ENCODE measurements around the gene CA9. TPM values are rescaled to one million over a fixed set of nuclear protein-coding genes. Genes with fewer than 3 reads are reported as not detected.

Gene CA9
- total RNA-seq, 1 experiment from 2014 or later, result 8.5 TPM

DNA sequence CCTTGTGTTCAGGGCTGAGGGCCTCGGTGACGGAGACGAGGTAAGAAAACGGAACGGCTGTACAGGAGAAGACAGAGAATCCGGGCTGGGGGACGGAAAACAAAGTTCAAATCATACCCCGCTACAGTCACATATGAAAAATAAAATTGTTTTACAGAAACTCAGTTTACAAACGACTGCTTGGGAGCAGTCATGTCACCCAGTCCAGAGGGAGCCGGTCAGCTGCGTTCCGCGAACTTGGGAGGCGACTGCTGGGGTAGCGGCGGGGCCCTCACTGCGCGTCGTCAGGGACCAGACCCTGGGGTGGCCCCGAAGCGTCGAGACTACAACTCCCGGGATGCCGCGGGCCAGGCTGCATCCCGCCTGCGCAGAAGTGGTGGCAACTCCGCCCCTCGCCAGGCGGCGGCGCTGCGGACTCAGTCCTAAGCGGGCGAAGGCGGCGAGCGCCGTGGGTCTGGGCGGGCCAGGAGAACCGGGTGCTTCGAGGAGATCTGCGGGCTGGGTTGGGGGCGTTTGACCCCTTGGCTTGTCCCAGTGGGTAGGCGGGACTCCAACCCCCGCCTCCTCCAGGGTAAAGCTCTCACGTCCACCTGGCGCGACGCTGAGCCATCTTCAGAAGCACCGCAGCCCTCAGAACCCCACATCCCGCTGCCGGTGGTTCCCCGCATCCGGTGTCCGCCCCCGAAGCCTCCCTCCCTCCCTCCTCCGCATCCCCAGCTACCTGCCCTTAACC is 27.0 kb upstream of the CA9 start (continued):
- TF ChIP-seq, protein P1, sequence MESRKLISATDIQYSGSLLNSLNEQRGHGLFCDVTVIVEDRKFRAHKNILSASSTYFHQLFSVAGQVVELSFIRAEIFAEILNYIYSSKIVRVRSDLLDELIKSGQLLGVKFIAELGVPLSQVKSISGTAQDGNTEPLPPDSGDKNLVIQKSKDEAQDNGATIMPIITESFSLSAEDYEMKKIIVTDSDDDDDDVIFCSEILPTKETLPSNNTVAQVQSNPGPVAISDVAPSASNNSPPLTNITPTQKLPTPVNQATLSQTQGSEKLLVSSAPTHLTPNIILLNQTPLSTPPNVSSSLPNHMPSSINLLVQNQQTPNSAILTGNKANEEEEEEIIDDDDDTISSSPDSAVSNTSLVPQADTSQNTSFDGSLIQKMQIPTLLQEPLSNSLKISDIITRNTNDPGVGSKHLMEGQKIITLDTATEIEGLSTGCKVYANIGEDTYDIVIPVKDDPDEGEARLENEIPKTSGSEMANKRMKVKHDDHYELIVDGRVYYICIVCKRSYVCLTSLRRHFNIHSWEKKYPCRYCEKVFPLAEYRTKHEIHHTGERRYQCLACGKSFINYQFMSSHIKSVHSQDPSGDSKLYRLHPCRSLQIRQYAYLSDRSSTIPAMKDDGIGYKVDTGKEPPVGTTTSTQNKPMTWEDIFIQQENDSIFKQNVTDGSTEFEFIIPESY (IDR thresholded peaks at IDR 0.05; ENCODE audit: extremely low read depth, insufficient replicate concordance, low read length), result no peak

DNA sequence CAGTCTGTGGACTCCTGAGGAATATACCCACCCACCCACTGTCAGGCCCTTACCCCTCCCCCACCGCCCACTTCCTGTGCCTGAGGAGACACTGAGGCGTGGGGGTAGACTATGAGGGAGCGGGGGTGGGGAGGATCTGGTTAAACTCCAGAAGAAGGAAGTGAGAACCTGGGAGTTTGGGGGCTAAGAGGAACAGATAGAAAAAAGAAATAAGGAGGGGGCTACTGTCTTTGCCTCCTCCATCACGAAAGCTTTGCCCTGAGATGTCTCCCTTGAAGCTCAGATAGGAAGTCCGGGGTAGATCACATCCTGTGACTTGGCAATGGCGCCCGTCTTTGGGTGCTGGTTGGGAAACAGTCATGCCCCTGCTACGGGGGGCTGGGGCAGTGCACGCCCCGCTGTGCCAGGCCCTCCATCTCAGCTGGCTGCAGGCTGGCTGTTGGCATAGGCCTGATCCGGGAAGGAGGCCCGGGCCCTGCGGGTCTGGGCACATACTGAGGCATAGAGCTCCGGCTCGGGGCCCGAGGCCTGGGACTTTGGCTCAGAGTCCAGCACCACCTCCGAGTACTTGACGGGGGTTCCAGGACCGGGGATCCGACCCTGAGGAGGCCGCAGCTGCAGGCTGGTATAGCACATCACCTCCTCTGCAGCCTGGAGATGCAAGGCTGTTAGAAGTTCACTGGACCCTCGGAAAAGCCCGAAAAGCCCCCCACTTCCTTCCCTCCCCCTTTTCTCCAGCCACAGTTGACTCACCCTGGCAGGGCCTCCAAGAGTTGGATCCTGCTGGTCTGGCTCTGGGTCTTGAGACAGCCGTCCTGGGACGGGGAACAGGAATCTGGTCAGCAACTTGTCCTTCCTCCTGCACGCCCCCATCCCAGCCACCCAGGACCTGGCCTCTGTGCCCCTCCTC is 24.0 kb upstream of the CA9 start:
- Histone ChIP-seq H3K9me3 (ENCODE audit: control insufficient read depth in 1 of 2, insufficient read depth in 1 of 2, low read depth in 1 of 2, low read length in 2 of 2) (no peaks in the 10 kb centered on the region), H3K9me2 (ENCODE audit: insufficient read depth) (no peaks in the 10 kb centered on the region), H3K4me2 (ENCODE audit: low read length) (no peak overlapping the region), H3K27me3 (ENCODE audit: insufficient read depth, low read length) (no peaks in the 10 kb centered on the region), H3K36me3 (ENCODE audit: control insufficient read depth in 1 of 2, insufficient read depth in 2 of 2, low read length in 2 of 2) (no peaks in the 10 kb centered on the region), H3K9ac (ENCODE audit: low read length) (no peak overlapping the region), H3K79me2 (ENCODE audit: insufficient read depth, low read length) (no peaks in the 10 kb centered on the region), H3K4me3 (replicated peaks in 1 of 2; ENCODE audit: low read depth in 1 of 2, low read length in 2 of 2) (no peak overlapping the region), H3K4me1 (ENCODE audit: control insufficient read depth in 1 of 2, insufficient read depth in 2 of 2, low read length in 2 of 2) (peaks cover 6 to 29% of the 10 kb centered on the region in 2 experiments; a peak in 3 of 4 replicates), H4K20me1 (ENCODE audit: insufficient read depth) (no peaks in the 10 kb centered on the region), H2AFZ (ENCODE audit: low read depth, low read length, poor library complexity, severe bottlenecking) (no peak overlapping the region), H3K27ac (ENCODE audit: low read depth, low read length) (no peak overlapping the region)
- RAD21 ChIA-PET (ENCODE audit: low non-redundant PET in 1 of 2, low total read pairs in 2 of 2, uncharacterized antibody in 2 of 2, unreplicated experiment in 2 of 2), result no interaction called here
- POLR2A ChIA-PET, result no interaction called here
- TF ChIP-seq FOSL1 (IDR thresholded peaks at IDR 0.05; ENCODE audit: low read depth) (no peak), RAD21 (IDR thresholded peaks at IDR 0.05; ENCODE audit: low read depth) (no peak), POLR2AphosphoS5 (IDR thresholded peaks at IDR 0.05; ENCODE audit: low read depth, low read length) (no peak), EGR1 (IDR thresholded peaks at IDR 0.05; ENCODE audit: low read depth) (no peak), SP1 (IDR thresholded peaks at IDR 0.05; ENCODE audit: low read depth) (no peak), CBX3 (IDR thresholded peaks at IDR 0.05; ENCODE audit: low read depth) (no peak)
- TF ChIP-seq, protein P2, sequence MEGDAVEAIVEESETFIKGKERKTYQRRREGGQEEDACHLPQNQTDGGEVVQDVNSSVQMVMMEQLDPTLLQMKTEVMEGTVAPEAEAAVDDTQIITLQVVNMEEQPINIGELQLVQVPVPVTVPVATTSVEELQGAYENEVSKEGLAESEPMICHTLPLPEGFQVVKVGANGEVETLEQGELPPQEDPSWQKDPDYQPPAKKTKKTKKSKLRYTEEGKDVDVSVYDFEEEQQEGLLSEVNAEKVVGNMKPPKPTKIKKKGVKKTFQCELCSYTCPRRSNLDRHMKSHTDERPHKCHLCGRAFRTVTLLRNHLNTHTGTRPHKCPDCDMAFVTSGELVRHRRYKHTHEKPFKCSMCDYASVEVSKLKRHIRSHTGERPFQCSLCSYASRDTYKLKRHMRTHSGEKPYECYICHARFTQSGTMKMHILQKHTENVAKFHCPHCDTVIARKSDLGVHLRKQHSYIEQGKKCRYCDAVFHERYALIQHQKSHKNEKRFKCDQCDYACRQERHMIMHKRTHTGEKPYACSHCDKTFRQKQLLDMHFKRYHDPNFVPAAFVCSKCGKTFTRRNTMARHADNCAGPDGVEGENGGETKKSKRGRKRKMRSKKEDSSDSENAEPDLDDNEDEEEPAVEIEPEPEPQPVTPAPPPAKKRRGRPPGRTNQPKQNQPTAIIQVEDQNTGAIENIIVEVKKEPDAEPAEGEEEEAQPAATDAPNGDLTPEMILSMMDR (IDR thresholded peaks at IDR 0.05 in 2 of 3, conservative IDR thresholded peaks at IDR 0.05 in 1 of 3; ENCODE audit: borderline replicate concordance in 1 of 3, insufficient read depth in 1 of 3, low read depth in 2 of 3, low read length in 2 of 3), result no peak
- TF ChIP-seq, protein P3, sequence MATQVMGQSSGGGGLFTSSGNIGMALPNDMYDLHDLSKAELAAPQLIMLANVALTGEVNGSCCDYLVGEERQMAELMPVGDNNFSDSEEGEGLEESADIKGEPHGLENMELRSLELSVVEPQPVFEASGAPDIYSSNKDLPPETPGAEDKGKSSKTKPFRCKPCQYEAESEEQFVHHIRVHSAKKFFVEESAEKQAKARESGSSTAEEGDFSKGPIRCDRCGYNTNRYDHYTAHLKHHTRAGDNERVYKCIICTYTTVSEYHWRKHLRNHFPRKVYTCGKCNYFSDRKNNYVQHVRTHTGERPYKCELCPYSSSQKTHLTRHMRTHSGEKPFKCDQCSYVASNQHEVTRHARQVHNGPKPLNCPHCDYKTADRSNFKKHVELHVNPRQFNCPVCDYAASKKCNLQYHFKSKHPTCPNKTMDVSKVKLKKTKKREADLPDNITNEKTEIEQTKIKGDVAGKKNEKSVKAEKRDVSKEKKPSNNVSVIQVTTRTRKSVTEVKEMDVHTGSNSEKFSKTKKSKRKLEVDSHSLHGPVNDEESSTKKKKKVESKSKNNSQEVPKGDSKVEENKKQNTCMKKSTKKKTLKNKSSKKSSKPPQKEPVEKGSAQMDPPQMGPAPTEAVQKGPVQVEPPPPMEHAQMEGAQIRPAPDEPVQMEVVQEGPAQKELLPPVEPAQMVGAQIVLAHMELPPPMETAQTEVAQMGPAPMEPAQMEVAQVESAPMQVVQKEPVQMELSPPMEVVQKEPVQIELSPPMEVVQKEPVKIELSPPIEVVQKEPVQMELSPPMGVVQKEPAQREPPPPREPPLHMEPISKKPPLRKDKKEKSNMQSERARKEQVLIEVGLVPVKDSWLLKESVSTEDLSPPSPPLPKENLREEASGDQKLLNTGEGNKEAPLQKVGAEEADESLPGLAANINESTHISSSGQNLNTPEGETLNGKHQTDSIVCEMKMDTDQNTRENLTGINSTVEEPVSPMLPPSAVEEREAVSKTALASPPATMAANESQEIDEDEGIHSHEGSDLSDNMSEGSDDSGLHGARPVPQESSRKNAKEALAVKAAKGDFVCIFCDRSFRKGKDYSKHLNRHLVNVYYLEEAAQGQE (IDR thresholded peaks at IDR 0.05; ENCODE audit: low read depth), result no peak
- TF ChIP-seq, protein P4, sequence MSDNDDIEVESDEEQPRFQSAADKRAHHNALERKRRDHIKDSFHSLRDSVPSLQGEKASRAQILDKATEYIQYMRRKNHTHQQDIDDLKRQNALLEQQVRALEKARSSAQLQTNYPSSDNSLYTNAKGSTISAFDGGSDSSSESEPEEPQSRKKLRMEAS (IDR thresholded peaks at IDR 0.05), result no peak
- CTCF ChIA-PET, result no interaction called here
- DNase-seq (ENCODE audit: low read depth, low spot score) (no peak), ATAC-seq (no peak)
- BruUV-seq (replicated peaks), result no TSS peak
- intact Hi-C loops (cut with micrococcal nuclease), result loop anchor here (10.0 kb wide), 1 partner anchor 535 kb away; the partner anchor contains the start of gene ATOSB

Data from HCT116 (cell line).